ENCODE measurements around the gene CAMKMT. TPM values are rescaled to one million over a fixed set of nuclear protein-coding genes. Genes with fewer than 3 reads are reported as not detected.

The CAMKMT gene
- total and polyA plus RNA-seq, 8 donors: 1.4 to 27.4 (median 6.2) TPM

DNA sequence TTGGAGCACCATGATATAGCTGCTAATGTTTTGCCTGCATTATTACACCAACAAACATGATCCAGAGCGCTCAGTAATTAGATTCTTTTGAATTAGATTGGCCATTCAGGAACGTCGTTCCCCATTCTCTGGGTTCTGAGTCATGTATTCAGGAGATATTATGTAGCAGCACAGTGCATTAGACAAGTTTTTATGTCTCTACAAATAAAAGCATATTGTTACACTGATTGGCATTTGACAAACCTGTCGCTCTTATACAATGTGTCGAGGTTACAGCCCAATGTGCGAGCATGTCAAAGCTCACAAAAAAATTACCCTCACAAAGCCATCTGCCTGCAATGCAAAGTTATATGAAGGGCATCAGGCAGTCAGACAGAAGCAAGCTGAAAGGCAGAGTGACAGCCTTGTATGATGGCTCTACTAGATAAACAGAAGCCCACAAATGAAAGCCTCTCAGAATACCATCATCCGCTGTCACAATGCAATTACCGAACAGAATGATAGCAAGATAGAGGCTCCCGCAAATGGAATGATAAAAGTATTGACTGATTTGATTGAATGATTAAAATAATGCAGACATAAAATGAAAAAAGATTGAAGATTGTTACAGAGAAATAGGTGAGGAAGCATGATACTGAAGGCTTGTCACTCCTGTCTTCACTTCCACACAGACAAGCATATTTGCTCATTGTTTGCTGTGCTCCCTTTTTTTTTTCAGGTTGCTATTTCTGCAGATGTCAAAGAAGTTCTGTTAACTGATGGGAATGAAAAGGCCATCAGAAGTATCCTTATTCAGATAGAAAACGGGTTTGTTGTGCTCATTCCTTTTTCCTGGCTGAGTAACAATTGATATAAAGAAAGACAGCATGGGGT lies 345.2 kb downstream of the CAMKMT start:
- no peak overlapping the region for H3K4me3 ChIP-seq
- H3K27ac ChIP-seq: no peak overlapping the region
- no peaks in the 10 kb centered on the region for H3K4me1 ChIP-seq
- 90 to 94% (median 91%) methylated on average over 10 of the region's 10 CpGs for WGBS, 5 donors
- intact Hi-C loops (cut with DNase I; ENCODE audit: low total_unique reads): no loop called here
- peak in 1 of 2 donors; percentile 17 for DNase-seq
- no peaks in the 10 kb centered on the region for H3K9me3 ChIP-seq
- no peaks in the 10 kb centered on the region for H3K36me3 ChIP-seq
- TF ChIP-seq, protein P1, sequence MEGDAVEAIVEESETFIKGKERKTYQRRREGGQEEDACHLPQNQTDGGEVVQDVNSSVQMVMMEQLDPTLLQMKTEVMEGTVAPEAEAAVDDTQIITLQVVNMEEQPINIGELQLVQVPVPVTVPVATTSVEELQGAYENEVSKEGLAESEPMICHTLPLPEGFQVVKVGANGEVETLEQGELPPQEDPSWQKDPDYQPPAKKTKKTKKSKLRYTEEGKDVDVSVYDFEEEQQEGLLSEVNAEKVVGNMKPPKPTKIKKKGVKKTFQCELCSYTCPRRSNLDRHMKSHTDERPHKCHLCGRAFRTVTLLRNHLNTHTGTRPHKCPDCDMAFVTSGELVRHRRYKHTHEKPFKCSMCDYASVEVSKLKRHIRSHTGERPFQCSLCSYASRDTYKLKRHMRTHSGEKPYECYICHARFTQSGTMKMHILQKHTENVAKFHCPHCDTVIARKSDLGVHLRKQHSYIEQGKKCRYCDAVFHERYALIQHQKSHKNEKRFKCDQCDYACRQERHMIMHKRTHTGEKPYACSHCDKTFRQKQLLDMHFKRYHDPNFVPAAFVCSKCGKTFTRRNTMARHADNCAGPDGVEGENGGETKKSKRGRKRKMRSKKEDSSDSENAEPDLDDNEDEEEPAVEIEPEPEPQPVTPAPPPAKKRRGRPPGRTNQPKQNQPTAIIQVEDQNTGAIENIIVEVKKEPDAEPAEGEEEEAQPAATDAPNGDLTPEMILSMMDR (IDR thresholded peaks at IDR 0.05): no peak
- H3K27me3 ChIP-seq: no peaks in the 10 kb centered on the region

DNA sequence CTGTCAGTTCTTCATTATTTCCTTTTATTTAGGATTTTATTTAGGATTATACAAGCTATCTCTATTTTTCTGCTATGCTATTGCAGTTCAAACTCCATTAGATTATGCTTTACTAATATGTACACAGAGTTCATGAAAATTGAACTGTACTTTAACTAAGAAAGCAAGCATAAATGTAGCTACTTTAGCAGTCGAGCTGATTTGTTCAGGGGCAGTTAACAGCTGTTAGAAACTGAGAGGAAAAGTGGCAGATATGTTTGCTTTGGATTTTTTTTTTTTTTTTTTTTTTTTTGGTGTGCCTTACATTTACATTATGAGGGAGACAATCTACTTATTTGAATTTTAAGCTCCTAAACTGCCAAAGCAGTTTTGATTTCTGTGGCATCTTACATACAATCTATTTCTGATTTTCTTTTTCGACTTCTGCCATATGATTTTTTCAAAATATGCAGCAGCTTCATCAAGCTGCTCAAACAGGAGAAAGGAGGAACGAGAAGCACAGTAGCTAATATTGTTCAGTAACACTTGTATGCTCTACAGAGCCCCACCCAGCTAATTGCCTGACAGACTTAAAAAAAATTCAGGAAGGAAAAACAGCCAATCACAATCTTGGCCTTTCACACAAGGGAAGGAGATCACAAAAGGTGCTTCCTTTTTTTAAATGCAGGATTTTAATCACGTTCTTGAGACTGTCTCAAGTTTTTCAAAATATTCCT lies 346.4 kb downstream of the CAMKMT start:
- no peak overlapping the region for H3K4me3 ChIP-seq
- DNase-seq: peak in 1 of 2 donors; percentile 46
- no peaks in the 10 kb centered on the region for H3K9me3 ChIP-seq
- intact Hi-C loops (cut with DNase I; ENCODE audit: low total_unique reads): no loop called here
- WGBS, 5 donors: 21 to 42% (median 30%) methylated on average over 4 of the region's 4 CpGs
- no peaks in the 10 kb centered on the region for H3K36me3 ChIP-seq
- H3K4me1 ChIP-seq: no peaks in the 10 kb centered on the region
- no peak overlapping the region for H3K27ac ChIP-seq
- TF ChIP-seq POLR2AphosphoS5 (IDR thresholded peaks at IDR 0.05): no peak
- TF ChIP-seq POLR2A (IDR thresholded peaks at IDR 0.05): no peak
- TF ChIP-seq, protein P1 (IDR thresholded peaks at IDR 0.05): no peak
- no peak for TF ChIP-seq EP300 (IDR thresholded peaks at IDR 0.05)
- no peaks in the 10 kb centered on the region for H3K27me3 ChIP-seq

DNA sequence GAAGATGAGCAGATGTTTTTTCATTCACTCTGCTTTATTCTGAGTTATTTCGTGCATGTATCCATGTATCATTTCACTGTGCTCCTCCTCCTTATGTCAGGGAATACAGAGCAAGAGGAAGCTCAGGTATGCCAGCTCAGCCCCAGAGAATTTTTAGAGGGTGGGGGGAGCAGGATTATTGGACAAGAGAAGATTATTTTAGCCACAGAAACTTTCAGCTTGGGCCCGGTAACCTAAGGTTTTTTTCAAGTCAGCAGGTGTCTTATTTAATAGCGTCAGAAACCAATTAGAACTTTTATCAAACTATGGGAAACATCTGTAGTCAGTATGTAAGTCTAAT lies 346.9 kb downstream of the CAMKMT start:
- 70 to 87% (median 76%) methylated on average over 3 of the region's 3 CpGs for WGBS, 5 donors

DNA sequence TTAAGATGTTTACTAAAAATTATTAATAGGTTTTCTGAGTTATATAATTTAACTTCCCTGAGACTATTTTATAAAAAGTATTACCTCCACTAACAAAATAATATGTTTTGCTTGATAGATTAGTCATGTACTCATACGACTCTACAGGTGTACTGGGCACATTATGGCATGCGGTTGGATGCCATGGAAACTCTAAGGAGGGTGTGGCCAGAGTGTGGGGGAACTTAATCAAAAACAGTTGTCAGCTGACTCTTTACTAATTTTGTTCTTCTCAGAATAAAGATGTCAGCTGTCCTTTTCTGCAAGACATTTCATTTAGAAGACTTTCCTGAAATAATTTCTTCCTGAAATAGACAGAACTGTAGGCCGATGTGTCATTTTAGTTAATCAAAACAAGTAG lies 351.4 kb downstream of the CAMKMT start:
- H3K27me3 ChIP-seq: no peaks in the 10 kb centered on the region
- H3K27ac ChIP-seq: no peak overlapping the region
- 71 to 89% (median 80%) methylated on average over 3 of the region's 3 CpGs for WGBS, 5 donors
- H3K4me3 ChIP-seq: no peak overlapping the region
- H3K36me3 ChIP-seq: no peaks in the 10 kb centered on the region
- H3K4me1 ChIP-seq: no peaks in the 10 kb centered on the region
- no peaks in the 10 kb centered on the region for H3K9me3 ChIP-seq
- no peak for DNase-seq
- TF ChIP-seq EP300 (IDR thresholded peaks at IDR 0.05) (no peak), POLR2AphosphoS5 (IDR thresholded peaks at IDR 0.05) (no peak), POLR2A (IDR thresholded peaks at IDR 0.05) (no peak)
- TF ChIP-seq, protein P1 (IDR thresholded peaks at IDR 0.05): no peak
- intact Hi-C loops (cut with DNase I; ENCODE audit: low total_unique reads): no loop called here

More for the DNA sequence above, 346.9 kb downstream of the CAMKMT start:
- Histone ChIP-seq H3K4me1 (no peaks in the 10 kb centered on the region), H3K4me3 (no peak overlapping the region), H3K9me3 (no peaks in the 10 kb centered on the region), H3K27ac (no peak overlapping the region), H3K36me3 (no peaks in the 10 kb centered on the region), H3K27me3 (no peaks in the 10 kb centered on the region)
- TF ChIP-seq EP300 (IDR thresholded peaks at IDR 0.05): no peak
- no peak for TF ChIP-seq POLR2A (IDR thresholded peaks at IDR 0.05)
- no peak for TF ChIP-seq POLR2AphosphoS5 (IDR thresholded peaks at IDR 0.05)
- TF ChIP-seq, protein P1 (IDR thresholded peaks at IDR 0.05): no peak
- intact Hi-C loops (cut with DNase I; ENCODE audit: low total_unique reads): no loop called here
- no peak for DNase-seq
